Measurements from ENCODE around the gene AKAP13.

AKAP13 gene

DNA sequence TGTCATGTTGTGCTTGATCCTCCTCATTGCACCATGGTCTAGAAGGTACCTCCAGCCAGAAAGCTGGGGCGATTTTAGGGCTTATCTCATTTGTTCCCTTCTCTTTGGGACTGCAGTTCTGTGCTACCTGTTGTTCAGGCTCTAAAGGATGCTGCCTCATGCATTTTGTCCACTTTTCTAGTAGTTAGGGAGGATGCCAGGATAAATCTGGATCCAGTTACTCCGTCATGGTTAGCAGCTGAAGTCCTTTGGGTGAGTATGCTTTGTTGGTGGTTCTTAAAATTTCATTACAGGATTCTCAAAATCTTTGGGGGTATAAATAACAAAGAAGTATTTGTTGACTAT, 8.9 kb downstream of the AKAP13 start:
- TF ChIP-seq CTCF (IDR thresholded peaks at IDR 0.05; ENCODE audit: insufficient read depth, low read length, missing control alignments): no peak
- POLR2A ChIA-PET: no interaction called here
- no peak for DNase-seq (ENCODE audit: low read depth, low spot score)

DNA sequence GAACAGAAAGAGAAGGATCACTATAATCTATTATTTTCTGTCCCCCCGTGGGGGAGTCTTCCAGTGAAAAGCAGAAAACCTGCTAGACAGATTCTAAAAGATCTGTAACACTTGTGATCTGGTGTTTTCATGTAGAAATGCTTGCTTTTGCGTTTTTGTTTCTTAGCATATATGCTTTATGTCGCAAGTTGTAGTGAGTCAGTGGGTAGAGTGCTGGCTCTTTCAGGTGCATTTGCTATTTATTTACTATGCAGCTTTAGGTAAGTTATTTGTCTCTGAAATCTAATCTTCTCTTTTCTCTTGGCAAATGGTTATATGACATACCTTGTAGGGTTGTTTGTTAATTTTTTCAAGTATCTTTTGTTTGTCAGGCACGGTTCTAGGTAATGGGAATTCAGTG, 9.4 kb downstream of the AKAP13 start:
- no peak overlapping the region for H3K4me3 ChIP-seq (ENCODE audit: low read depth, low read length)
- ChIA-PET CTCF (interaction anchor here (1.4 to 1.8 kb wide), 2 partner anchors 9 to 59 kb away, joined by 4 to 9 read pairs; partner anchors contain the start of gene AKAP13), POLR2A (no interaction called here)
- DNase-seq (ENCODE audit: low read depth, low spot score): no peak
- TF ChIP-seq CTCF (IDR thresholded peaks at IDR 0.05; ENCODE audit: insufficient read depth, low read length, missing control alignments): no peak

More for the DNA sequence above, 8.9 kb downstream of the AKAP13 start:
- no peak overlapping the region for H3K4me3 ChIP-seq (ENCODE audit: low read depth, low read length)
- CTCF ChIA-PET: interaction anchor here (1.4 to 1.8 kb wide), 3 partner anchors 8 to 58 kb away, joined by 4 to 9 read pairs (median 5); partner anchors contain the start of gene AKAP13

DNA sequence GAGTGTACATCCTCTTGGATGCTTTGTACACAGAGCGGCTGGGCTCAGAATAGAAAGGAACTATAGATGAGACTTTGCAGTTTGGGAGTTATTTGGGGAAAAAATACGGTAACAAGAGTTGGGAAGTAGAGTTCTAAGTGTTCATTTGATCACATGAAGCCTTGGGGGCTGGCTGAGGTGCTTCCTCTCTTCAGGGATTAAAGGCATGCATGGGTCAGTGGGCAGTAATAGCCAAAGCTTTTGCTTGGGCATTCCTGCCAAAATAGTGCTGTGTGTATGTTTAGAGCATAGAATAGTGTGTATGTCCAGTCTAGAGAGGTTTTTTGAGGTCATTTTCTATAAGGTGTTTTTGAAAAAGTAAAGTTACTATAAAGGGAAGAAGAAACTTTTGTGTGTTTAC, 12.8 kb downstream of the AKAP13 start:
- POLR2A ChIA-PET: no interaction called here
- CTCF ChIA-PET: interaction anchor here (0.8 to 1.4 kb wide), 2 partner anchors 18 to 97 kb away, joined by 3 to 4 read pairs; no protein-coding TSS in a partner anchor
- no peak for TF ChIP-seq CTCF (IDR thresholded peaks at IDR 0.05; ENCODE audit: insufficient read depth, low read length, missing control alignments)
- DNase-seq (ENCODE audit: low read depth, low spot score): no peak
- no peak overlapping the region for H3K4me3 ChIP-seq (ENCODE audit: low read depth, low read length)

GRCh38 chr15:85394554-85395333, 14.3 kb downstream of the AKAP13 start:
- no peak for TF ChIP-seq CTCF (IDR thresholded peaks at IDR 0.05; ENCODE audit: insufficient read depth, low read length, missing control alignments)
- no peak overlapping the region for H3K4me3 ChIP-seq (ENCODE audit: low read depth, low read length)
- CTCF ChIA-PET: interaction anchor here (1.4 kb wide), 1 partner anchor 17 kb away, joined by 4 read pairs; no protein-coding TSS in a partner anchor
- POLR2A ChIA-PET: interaction anchor here (0.6 kb wide), 1 partner anchor 76 kb away, joined by 3 read pairs; no protein-coding TSS in a partner anchor
- DNase-seq (ENCODE audit: low read depth, low spot score): no peak

DNA sequence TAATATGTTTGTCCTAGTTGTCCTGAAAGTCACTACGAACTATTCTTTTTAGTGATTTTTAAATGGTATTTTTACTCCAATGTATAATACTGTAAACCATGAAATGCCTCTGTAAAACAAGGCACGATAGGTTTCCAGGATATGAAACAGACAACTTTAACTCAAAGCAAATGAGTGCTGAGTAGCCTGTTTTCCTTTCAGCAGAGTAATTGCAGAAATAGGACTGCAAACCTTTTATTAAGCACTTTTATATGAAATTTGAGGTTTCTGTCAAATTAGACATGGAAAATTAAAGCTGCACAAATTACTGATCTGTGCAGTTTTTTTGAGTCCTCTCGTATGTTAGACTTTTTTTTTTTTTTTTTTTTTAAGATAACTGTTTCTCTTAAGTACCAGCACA, 16.2 kb downstream of the AKAP13 start:
- no peak overlapping the region for H3K4me3 ChIP-seq (ENCODE audit: low read depth, low read length)
- DNase-seq (ENCODE audit: low read depth, low spot score): no peak
- no peak for TF ChIP-seq CTCF (IDR thresholded peaks at IDR 0.05; ENCODE audit: insufficient read depth, low read length, missing control alignments)
- ChIA-PET CTCF (interaction anchor here (0.8 to 1.2 kb wide), 3 partner anchors 8 to 100 kb away, joined by 3 to 5 read pairs (median 5); no protein-coding TSS in a partner anchor), POLR2A (no interaction called here)

GRCh38 chr15:85397151-85397550, 16.7 kb downstream of the AKAP13 start:
- ChIA-PET POLR2A (interaction anchor here (0.5 kb wide), 1 partner anchor 97 kb away, joined by 3 read pairs; no protein-coding TSS in a partner anchor), CTCF (interaction anchor here (0.8 to 2.2 kb wide), 4 partner anchors 8 to 100 kb away, joined by 3 to 5 read pairs (median 4); no protein-coding TSS in a partner anchor)
- no peak for TF ChIP-seq CTCF (IDR thresholded peaks at IDR 0.05; ENCODE audit: insufficient read depth, low read length, missing control alignments)
- no peak for DNase-seq (ENCODE audit: low read depth, low spot score)
- no peak overlapping the region for H3K4me3 ChIP-seq (ENCODE audit: low read depth, low read length)
